Brain pericyte (primary cell): ENCODE results near the gene EHMT1.

Experiments
- DNase-seq: peaks from one replicate; pipeline ENCODE4 v3.0.0-alpha.2; 2012; ENCODE audit warnings: low read depth, low spot score

Gene EHMT1

GRCh38 chr9:137672907-137673791 lies 54.3 kb downstream of the EHMT1 start:
- peak; percentile 41 for DNase-seq

GRCh38 chr9:137673886-137674285 lies 55.1 kb downstream of the EHMT1 start:
- DNase-seq, result no peak

GRCh38 chr9:137674307-137674975 lies 55.6 kb downstream of the EHMT1 start:
- no peak for DNase-seq

GRCh38 chr9:137674976-137675320 lies 56.1 kb downstream of the EHMT1 start:
- no peak for DNase-seq

GRCh38 chr9:137676998-137677397 lies 58.2 kb downstream of the EHMT1 start:
- DNase-seq, result no peak

GRCh38 chr9:137678202-137678601 lies 59.4 kb downstream of the EHMT1 start:
- DNase-seq, result no peak

GRCh38 chr9:137679249-137679648 lies 60.4 kb downstream of the EHMT1 start:
- no peak for DNase-seq

GRCh38 chr9:137679695-137680305 lies 61.0 kb downstream of the EHMT1 start:
- DNase-seq, result no peak

GRCh38 chr9:137680444-137681358 lies 61.9 kb downstream of the EHMT1 start:
- no peak for DNase-seq

GRCh38 chr9:137682428-137683105 lies 63.8 kb downstream of the EHMT1 start:
- DNase-seq, result no peak

GRCh38 chr9:137683262-137683864 lies 64.6 kb downstream of the EHMT1 start:
- DNase-seq, result no peak

GRCh38 chr9:137685035-137685740 lies 66.4 kb downstream of the EHMT1 start:
- DNase-seq, result no peak

GRCh38 chr9:137685741-137686420 lies 67.1 kb downstream of the EHMT1 start:
- DNase-seq, result no peak

GRCh38 chr9:137688261-137688660 lies 69.5 kb downstream of the EHMT1 start:
- DNase-seq, result no peak

GRCh38 chr9:137688725-137689124 lies 69.9 kb downstream of the EHMT1 start:
- DNase-seq, result no peak

- peak; percentile 46 for DNase-seq
Observed at GRCh38 chr9:137689745-137690529, 71.1 kb downstream of the EHMT1 start.

GRCh38 chr9:137690930-137691645 lies 72.3 kb downstream of the EHMT1 start:
- no peak for DNase-seq
